ENCODE results near the gene ALG14.
"Not testable (repeated sequence)": the region's sequence is repeated elsewhere in the genome, so short reads cannot be mapped to it uniquely, and the experiment has no call there.

ALG14 gene

DNA sequence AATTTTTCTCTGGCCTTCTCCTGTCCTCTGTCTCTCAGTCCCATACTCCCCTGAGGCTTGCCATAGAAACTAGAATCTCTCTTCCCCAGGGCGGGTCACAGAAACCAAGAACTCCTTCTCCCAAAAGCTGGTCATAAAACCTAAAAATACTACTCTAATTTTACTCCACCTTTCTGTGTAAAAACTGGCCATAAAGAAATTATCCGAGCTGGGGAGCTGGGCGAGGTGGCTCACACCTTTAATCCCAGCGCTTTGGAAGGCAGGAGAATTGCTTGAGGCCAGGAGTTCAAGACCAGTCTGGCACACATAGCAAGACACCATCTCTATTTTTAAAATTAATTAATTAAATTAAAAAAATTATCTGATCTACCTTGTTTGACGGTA, 3.0 kb downstream of the ALG14 start:
- Mint-ChIP-seq H3K27ac (no peak overlapping the region), H3K4me1 (peaks cover 7% of the 10 kb centered on the region), H3K27me3 (no peaks in the 10 kb centered on the region), H3K36me3 (peaks cover 19% of the 10 kb centered on the region), H3K4me3 (no peak overlapping the region), H3K9me3 (no peaks in the 10 kb centered on the region)
- no peak for ATAC-seq

DNA sequence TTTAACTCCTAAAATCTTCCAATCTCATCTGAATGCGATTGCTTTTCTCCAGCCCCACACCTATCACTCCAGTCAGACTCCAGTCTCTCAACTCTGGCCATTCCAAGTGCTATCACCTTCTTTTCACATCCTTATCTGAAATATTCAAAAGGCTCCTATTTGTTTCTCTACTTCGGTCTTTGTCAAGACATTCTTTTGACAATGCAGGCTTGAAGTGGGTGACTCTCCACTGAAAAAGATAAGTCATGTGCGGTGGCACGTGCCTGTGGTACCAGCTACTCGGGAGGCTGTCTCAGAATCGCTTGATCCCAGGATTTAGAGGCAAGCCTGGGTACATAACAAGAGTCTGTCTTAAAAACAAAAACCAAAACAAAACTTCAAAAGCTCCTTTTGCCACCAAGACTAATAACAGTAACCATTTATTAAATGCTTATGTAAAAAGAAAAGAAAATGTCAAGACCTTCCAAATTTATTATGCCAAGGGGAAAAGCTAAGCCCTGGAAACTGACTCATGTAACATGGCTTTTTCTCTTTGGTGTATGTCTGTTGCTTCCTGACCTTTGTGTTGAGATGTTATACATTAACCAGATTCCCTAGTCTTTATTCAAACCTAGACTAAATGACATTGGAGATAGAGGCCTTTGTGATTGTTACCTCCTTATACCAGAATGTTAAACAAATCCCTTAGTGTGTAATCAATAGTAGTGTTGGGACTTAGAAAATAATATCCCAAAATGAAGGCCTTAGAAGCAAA, 3.6 kb downstream of the ALG14 start:
- ATAC-seq: no peak
- no peak overlapping the region for H3K27ac Mint-ChIP-seq
- H3K4me1 Mint-ChIP-seq: peaks cover 7% of the 10 kb centered on the region
- H3K4me3 Mint-ChIP-seq: no peak overlapping the region
- H3K9me3 Mint-ChIP-seq: no peaks in the 10 kb centered on the region
- no peaks in the 10 kb centered on the region for H3K27me3 Mint-ChIP-seq
- peaks cover 22% of the 10 kb centered on the region for H3K36me3 Mint-ChIP-seq

DNA sequence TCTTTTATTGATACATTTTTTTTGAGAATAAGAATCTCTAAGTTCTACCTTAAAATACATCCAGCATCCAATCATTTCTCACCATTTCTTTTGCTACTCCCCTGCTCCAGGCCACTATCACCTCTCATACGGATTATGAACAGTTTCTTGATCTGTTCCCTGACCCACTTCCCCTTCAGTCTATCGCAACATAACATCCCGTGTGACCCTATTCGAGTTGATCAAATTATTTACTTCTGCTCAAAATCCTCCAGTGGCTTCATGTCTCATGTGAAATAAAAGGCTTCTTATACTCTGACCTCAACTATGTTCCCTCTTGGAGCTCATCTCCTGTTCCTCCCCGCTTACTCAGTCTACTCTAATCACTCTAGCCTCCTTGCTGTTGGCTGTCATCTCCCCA, 5.2 kb downstream of the ALG14 start:
- H3K4me1 Mint-ChIP-seq: peaks cover 7% of the 10 kb centered on the region
- H3K4me3 Mint-ChIP-seq: no peak overlapping the region
- no peaks in the 10 kb centered on the region for H3K27me3 Mint-ChIP-seq
- peaks cover 38% of the 10 kb centered on the region for H3K36me3 Mint-ChIP-seq
- no peaks in the 10 kb centered on the region for H3K9me3 Mint-ChIP-seq
- H3K27ac Mint-ChIP-seq: no peak overlapping the region
- no peak for ATAC-seq

DNA sequence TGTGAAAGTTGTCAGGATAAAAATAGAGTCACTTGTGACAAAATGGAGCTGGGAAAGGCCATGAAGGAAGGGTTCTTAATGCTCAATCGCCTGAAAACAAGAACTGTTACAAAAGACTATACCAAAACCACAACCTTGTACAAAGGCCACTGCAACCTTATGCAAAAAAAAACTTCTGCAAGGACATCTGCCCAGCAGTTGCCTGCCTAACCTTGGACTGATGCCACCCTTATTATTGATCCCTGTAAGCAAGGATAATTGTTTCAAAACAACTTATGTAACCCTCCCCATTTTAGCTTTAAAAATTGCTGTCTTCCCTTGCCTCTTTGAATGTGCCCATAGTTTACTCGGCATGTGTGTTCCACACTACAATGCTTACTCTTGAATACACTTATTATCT, 5.7 kb downstream of the ALG14 start:
- H3K36me3 Mint-ChIP-seq: peaks cover 42% of the 10 kb centered on the region
- no peaks in the 10 kb centered on the region for H3K9me3 Mint-ChIP-seq
- no peaks in the 10 kb centered on the region for H3K27me3 Mint-ChIP-seq
- H3K27ac Mint-ChIP-seq: no peak overlapping the region
- H3K4me1 Mint-ChIP-seq: peaks cover 7% of the 10 kb centered on the region
- H3K4me3 Mint-ChIP-seq: no peak overlapping the region
- no peak for ATAC-seq

- no peak for ATAC-seq
- no peaks in the 10 kb centered on the region for H3K9me3 Mint-ChIP-seq
- H3K4me1 Mint-ChIP-seq: no peaks in the 10 kb centered on the region
- H3K4me3 Mint-ChIP-seq: no peak overlapping the region
- no peaks in the 10 kb centered on the region for H3K27me3 Mint-ChIP-seq
- H3K27ac Mint-ChIP-seq: no peak overlapping the region
- peaks cover 34% of the 10 kb centered on the region for H3K36me3 Mint-ChIP-seq
Observed at GRCh38 chr1:95061445-95062006, 11.2 kb downstream of the ALG14 start.

DNA sequence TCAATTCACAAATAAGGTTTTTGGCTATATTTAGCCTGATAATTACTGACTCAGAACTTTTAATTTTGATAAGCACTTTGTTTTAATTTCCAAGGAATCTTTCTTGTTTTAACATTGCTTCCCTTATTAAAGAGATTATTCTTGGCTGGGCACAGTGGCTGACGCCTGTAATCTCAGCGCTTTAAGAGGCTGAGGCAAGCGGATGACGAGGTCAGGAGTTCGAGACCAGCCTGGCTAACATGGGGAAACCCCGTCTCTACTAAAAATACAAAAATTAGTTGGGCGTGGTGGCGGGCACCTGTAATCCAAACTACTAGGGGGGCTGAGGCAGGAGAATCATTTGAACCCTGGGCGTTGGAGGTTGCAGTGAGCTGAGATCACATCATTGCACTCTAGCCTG, 13.8 kb downstream of the ALG14 start:
- H3K4me3 Mint-ChIP-seq: no peak overlapping the region
- H3K36me3 Mint-ChIP-seq: peaks cover 30% of the 10 kb centered on the region
- no peaks in the 10 kb centered on the region for H3K9me3 Mint-ChIP-seq
- H3K27me3 Mint-ChIP-seq: no peaks in the 10 kb centered on the region
- H3K4me1 Mint-ChIP-seq: no peaks in the 10 kb centered on the region
- ATAC-seq: no peak
- H3K27ac Mint-ChIP-seq: no peak overlapping the region

DNA sequence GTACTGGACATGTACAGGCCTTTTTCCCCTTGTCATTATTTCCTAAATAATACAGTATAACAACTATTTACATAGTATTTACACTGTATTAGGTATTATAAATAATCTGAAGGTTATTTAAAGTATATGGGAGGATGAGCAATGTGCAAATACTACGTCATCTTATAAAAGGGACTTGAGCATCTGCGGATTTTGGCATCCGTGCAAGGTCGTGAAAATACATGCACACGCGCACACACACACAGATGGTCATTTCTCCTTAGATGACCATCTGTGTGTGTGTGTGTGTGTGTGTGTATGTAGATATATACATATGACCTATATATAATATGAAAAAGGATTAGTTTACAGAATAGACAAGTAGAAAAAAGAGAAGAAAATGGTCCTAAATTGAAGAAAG, 15.4 kb downstream of the ALG14 start:
- no peak for ATAC-seq
- H3K27ac Mint-ChIP-seq: no peak overlapping the region
- no peaks in the 10 kb centered on the region for H3K4me1 Mint-ChIP-seq
- no peaks in the 10 kb centered on the region for H3K9me3 Mint-ChIP-seq
- H3K4me3 Mint-ChIP-seq: no peak overlapping the region
- H3K36me3 Mint-ChIP-seq: peaks cover 14% of the 10 kb centered on the region
- H3K27me3 Mint-ChIP-seq: no peaks in the 10 kb centered on the region

DNA sequence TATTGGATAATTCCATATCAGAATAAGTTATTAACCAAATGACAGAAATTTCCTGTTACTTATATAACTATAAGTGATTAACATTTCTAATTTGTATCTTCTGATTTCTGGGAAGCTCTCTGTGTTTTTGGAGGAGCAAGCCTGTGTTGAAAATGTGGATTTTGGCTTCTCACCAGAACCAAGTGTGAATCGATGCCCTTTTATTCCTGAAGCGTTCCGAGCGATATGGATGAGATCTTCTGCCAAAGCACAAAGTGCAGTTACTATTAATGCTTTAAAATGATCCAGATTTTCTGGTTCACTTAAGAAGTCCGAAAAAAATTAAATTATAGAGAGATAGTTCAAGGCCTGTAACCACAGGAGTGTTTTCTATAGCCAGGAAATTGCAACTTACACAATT, 22.8 kb downstream of the ALG14 start:
- Mint-ChIP-seq H3K27ac (no peak overlapping the region), H3K4me3 (no peak overlapping the region), H3K27me3 (no peaks in the 10 kb centered on the region), H3K4me1 (no peaks in the 10 kb centered on the region), H3K36me3 (no peaks in the 10 kb centered on the region), H3K9me3 (no peaks in the 10 kb centered on the region)
- ATAC-seq: no peak

DNA sequence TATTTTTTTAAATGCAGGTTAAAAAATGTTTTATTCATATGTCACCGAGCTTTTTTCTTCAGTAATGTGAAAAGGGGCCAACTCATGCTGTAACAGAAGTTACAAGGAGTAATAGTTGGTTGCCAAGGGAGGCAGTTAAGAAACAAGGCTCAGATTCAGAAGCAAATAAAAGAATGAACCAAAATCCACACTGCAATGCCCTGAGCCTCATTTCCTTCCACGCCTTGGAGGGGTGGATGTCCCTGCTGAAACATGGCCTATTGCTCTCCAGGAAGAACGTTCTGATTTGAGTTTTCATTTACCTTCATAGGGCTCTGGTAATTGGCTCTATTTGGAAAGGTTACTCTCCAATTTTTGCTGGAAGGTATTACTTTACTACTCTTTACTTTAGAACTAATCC, 24.4 kb downstream of the ALG14 start:
- H3K27ac Mint-ChIP-seq: no peak overlapping the region
- no peak for ATAC-seq
- H3K36me3 Mint-ChIP-seq: no peaks in the 10 kb centered on the region
- no peaks in the 10 kb centered on the region for H3K9me3 Mint-ChIP-seq
- H3K4me3 Mint-ChIP-seq: no peak overlapping the region
- H3K27me3 Mint-ChIP-seq: no peaks in the 10 kb centered on the region
- no peaks in the 10 kb centered on the region for H3K4me1 Mint-ChIP-seq

DNA sequence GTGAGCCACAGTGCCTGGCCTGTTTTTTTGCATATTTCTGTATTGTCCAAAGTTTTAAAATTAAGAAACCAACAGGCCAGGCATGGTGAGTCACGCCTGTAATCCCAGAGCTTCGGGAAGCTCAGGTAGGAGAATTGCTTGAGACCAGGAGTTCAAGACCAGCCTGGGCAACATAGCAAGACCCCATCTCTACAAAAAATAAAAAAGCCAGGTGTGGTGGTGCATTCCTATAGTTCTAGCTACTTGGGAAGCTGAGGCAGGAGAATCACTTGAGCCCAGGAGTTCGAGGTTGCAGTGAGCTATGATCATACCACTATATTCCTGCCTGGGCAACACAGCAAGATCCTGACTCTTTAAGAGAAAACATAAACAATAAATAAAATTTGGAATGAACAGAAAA, 25.1 kb downstream of the ALG14 start:
- not testable (repeated sequence) for H3K4me1 Mint-ChIP-seq, H3K9me3 Mint-ChIP-seq, H3K4me3 Mint-ChIP-seq, H3K36me3 Mint-ChIP-seq, H3K27me3 Mint-ChIP-seq, H3K27ac Mint-ChIP-seq, ATAC-seq

DNA sequence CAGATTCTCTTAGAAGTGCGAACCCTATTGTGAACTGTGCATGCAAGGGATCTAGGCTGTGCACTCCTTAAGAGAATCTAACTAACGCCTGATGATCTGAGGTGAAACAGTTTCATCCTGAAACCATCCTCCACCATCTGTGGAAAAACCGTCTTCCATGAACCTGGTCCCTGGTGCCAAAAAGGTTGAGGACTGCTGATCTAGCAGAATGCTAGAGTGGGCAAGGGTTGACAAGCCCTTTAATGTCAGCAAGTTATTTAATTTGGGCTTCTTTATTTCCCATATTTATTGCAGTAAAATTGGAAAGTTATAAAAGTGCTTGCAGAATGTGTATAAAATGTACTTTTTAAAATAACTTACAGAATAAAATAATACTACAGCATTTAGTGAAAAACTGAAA, 26.4 kb downstream of the ALG14 start:
- Mint-ChIP-seq H3K4me3 (no peak overlapping the region), H3K36me3 (no peaks in the 10 kb centered on the region), H3K27me3 (no peaks in the 10 kb centered on the region), H3K27ac (no peak overlapping the region), H3K4me1 (no peaks in the 10 kb centered on the region), H3K9me3 (no peaks in the 10 kb centered on the region)
- ATAC-seq: no peak

GRCh38 chr1:95043141-95043980, 29.4 kb downstream of the ALG14 start:
- H3K27ac Mint-ChIP-seq: no peak overlapping the region
- peak; percentile 90 for ATAC-seq
- H3K36me3 Mint-ChIP-seq: no peaks in the 10 kb centered on the region
- no peak overlapping the region for H3K4me3 Mint-ChIP-seq
- no peaks in the 10 kb centered on the region for H3K9me3 Mint-ChIP-seq
- no peaks in the 10 kb centered on the region for H3K4me1 Mint-ChIP-seq
- no peaks in the 10 kb centered on the region for H3K27me3 Mint-ChIP-seq

GRCh38 chr1:95042286-95042685, 30.5 kb downstream of the ALG14 start:
- ATAC-seq: no peak
- Mint-ChIP-seq H3K9me3 (no peaks in the 10 kb centered on the region), H3K27me3 (no peaks in the 10 kb centered on the region), H3K27ac (no peak overlapping the region), H3K4me3 (no peak overlapping the region), H3K4me1 (no peaks in the 10 kb centered on the region), H3K36me3 (no peaks in the 10 kb centered on the region)

DNA sequence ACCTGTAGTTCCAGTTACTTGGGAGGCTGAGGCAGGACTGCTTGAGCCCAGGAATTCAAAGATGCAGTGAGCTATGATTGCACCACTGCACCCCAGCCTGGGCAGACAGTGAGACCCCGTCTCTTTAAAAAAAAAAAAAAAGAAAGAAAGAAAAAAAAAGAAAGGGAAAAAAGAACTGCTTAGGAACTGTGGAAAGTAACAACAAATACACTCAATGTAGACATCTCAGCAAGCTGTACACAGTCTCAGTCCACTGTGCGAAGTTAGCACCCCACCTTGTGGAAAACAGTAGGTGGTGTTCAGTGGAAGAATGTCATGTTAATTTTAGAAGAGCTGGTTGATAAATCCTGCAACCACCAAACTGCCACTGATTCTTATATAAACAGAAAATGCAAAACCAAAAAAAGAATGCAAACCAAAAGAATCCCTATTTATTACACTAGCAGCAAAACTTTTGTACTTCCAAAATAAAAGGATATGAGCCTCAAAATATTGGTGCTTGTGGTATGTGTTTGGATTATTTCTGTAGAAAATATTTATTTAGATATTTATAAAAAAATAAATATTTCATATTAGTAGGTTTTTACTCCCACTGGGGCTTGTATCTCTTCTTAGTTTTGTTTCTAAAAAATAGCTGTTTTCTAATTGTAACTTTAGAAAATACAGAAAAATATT, 31.1 kb downstream of the ALG14 start:
- no peak overlapping the region for H3K27ac Mint-ChIP-seq
- H3K4me1 Mint-ChIP-seq: no peaks in the 10 kb centered on the region
- H3K4me3 Mint-ChIP-seq: no peak overlapping the region
- no peaks in the 10 kb centered on the region for H3K36me3 Mint-ChIP-seq
- H3K9me3 Mint-ChIP-seq: no peaks in the 10 kb centered on the region
- no peak for ATAC-seq
- H3K27me3 Mint-ChIP-seq: no peaks in the 10 kb centered on the region

GRCh38 chr1:95040032-95040525, 32.7 kb downstream of the ALG14 start:
- no peak for ATAC-seq
- no peaks in the 10 kb centered on the region for H3K9me3 Mint-ChIP-seq
- no peak overlapping the region for H3K27ac Mint-ChIP-seq
- H3K27me3 Mint-ChIP-seq: no peaks in the 10 kb centered on the region
- no peaks in the 10 kb centered on the region for H3K36me3 Mint-ChIP-seq
- H3K4me3 Mint-ChIP-seq: no peak overlapping the region
- H3K4me1 Mint-ChIP-seq: no peaks in the 10 kb centered on the region

Data from stimulated activated memory B cell treated with anti-CD40 and anti-IgM and Interleukin-4, amounts not matched to agents 10 μg/mL and 1 μg/mL and 100 μg/mL, for 72 hours (primary cell).